Stimulated activated CD4-positive, alpha-beta T cell treated with anti-CD3 and anti-CD28 coated beads, Interleukin-2, amount 100 ng/mL, for 48 hours (primary cell): Measurements from ENCODE around the gene CARMIL3.
A peak's percentile ranks its signal among the peaks of the same experiment; 100 is the strongest.
"Not testable (repeated sequence)": the region's sequence is repeated elsewhere in the genome, so short reads cannot be mapped to it uniquely, and the experiment has no call there.

ENCODE experiments used
- DNase-seq, 2 donors: peaks; one replicate each; pipeline ENCODE4 v3.0.0-alpha.2; 2020

Gene CARMIL3

GRCh38 chr14:24037658-24038037 is 14.2 kb upstream of the CARMIL3 start:
- no peak for DNase-seq

GRCh38 chr14:24038686-24039085 is 13.1 kb upstream of the CARMIL3 start:
- no peak for DNase-seq

- DNase-seq = no peak
Measured at GRCh38 chr14:24040692-24041091, 11.1 kb upstream of the CARMIL3 start.

GRCh38 chr14:24042746-24043145 is 9.1 kb upstream of the CARMIL3 start:
- DNase-seq = no peak

GRCh38 chr14:24049002-24049401 is 2.8 kb upstream of the CARMIL3 start:
- not testable (repeated sequence) for DNase-seq

- DNase-seq = not testable (repeated sequence)
Measured at GRCh38 chr14:24050753-24051152, 1.1 kb upstream of the CARMIL3 start.

GRCh38 chr14:24051176-24051788 is 527 bp upstream of the CARMIL3 start:
- no peak for DNase-seq

GRCh38 chr14:24052656-24053547 is 1.1 kb downstream of the CARMIL3 start:
- peak; percentile 35 to 36 for DNase-seq

GRCh38 chr14:24053548-24054323 is 1.9 kb downstream of the CARMIL3 start:
- DNase-seq = no peak

- no peak for DNase-seq
Measured at GRCh38 chr14:24054324-24054641, 2.5 kb downstream of the CARMIL3 start.

GRCh38 chr14:24054646-24055045 is 2.8 kb downstream of the CARMIL3 start:
- DNase-seq = no peak

GRCh38 chr14:24055971-24056799 is 4.4 kb downstream of the CARMIL3 start:
- DNase-seq = no peak

GRCh38 chr14:24056800-24057184 is 5.0 kb downstream of the CARMIL3 start:
- DNase-seq = no peak

GRCh38 chr14:24057271-24057670 is 5.5 kb downstream of the CARMIL3 start:
- DNase-seq = no peak

- no peak for DNase-seq
Measured at GRCh38 chr14:24057867-24058259, 6.1 kb downstream of the CARMIL3 start.

- DNase-seq = peak in 1 of 2 donors; percentile 49
Measured at GRCh38 chr14:24058260-24058950, 6.6 kb downstream of the CARMIL3 start.

- no peak for DNase-seq
Measured at GRCh38 chr14:24058951-24059475, 7.2 kb downstream of the CARMIL3 start.

GRCh38 chr14:24059841-24060388 is 8.1 kb downstream of the CARMIL3 start:
- DNase-seq = no peak

GRCh38 chr14:24060443-24060842 is 8.6 kb downstream of the CARMIL3 start:
- DNase-seq = no peak

GRCh38 chr14:24060984-24061913 is 9.4 kb downstream of the CARMIL3 start:
- DNase-seq = no peak
